Sigmoid colon (tissue), 7 donors: ENCODE data around the gene SCUBE1. TPM values are rescaled to one million over a fixed set of nuclear protein-coding genes. Genes with fewer than 3 reads are reported as not detected.
A peak's percentile ranks its signal among the peaks of the same experiment; 100 is the strongest.

ENCODE experiments used
- DNase-seq: peaks from one replicate; pipeline ENCODE4 v3.0.0-alpha.2; 2019
- H3K27ac ChIP-seq, 4 donors: fragments of 200-600 bp; sonication (generic); one replicate each; pipeline ENCODE4 v1.5.1; 2016 to 2019; ENCODE audit warnings: mild to moderate bottlenecking in 1 of 4
- H3K27me3 ChIP-seq, 3 donors: fragments of 200-600 bp; sonication (generic); one replicate each; pipeline ENCODE4 v1.5.1; 2019; ENCODE audit warnings: mild to moderate bottlenecking in 1 of 3
- H3K36me3 ChIP-seq, 4 donors: fragments of 200-600 bp; sonication (generic); one replicate each; pipeline ENCODE4 v1.5.1; 2016 to 2019
- H3K4me1 ChIP-seq, 4 donors: fragments of 200-600 bp; sonication (generic); one replicate each; pipeline ENCODE4 v1.5.1; 2017 to 2019
- H3K4me3 ChIP-seq, 4 donors: fragments of 200-600 bp; sonication (generic); one replicate each; pipeline ENCODE4 v1.5.1; 2017 to 2019; ENCODE audit warnings: mild to moderate bottlenecking in 2 of 4, moderate library complexity in 1 of 4
- H3K9me3 ChIP-seq, 4 donors: fragments of 200-600 bp in 3 of 4; sonication (generic) in 3 of 4; one replicate each; pipeline versions ENCODE4 v1.5.1 to v1.6.1; 2013 to 2019
- EP300 ChIP-seq, 4 donors: sonication (generic); formaldehyde crosslinking; IDR thresholded peaks; one replicate each; pipeline ENCODE4 v1.6.1; 2017; ENCODE audit warnings: antibody characterized with exemption in 4 of 4
- POLR2A ChIP-seq, 2 donors: fragments of 450-650 bp; IDR thresholded peaks; one replicate each; pipeline ENCODE4 v1.6.1; 2016; ENCODE audit warnings: antibody characterized with exemption in 2 of 2, mild to moderate bottlenecking in 2 of 2, moderate library complexity in 2 of 2
- POLR2AphosphoS5 ChIP-seq, 4 donors: sonication (generic); formaldehyde crosslinking; IDR thresholded peaks; one replicate each; pipeline ENCODE4 v1.6.1; 2017; ENCODE audit warnings: antibody characterized with exemption in 4 of 4
- WGBS, 2 donors: extraction: QIAGEN DNeasy Blood & Tissue Kit; methylation state at CpG; one replicate each; pipeline ENCODE4 v1.1.7; 2013; 5-methylcytosine and 5-hydroxymethylcytosine counted together
- intact Hi-C: fragments of 100-400 bp; cut with DNase I; formaldehyde crosslinking; loops from one replicate; pipeline ENCODE4 v1.15.1; 2023
- polyA plus RNA-seq, 3 donors: library from polyadenylated mRNA; stranded (reverse); fragments of 200-250 nt; gene quantifications; one replicate each; pipeline ENCODE4 v1.2.3, GENCODE V29; 2013
- total RNA-seq, 4 donors: library from RNA; depleted of rRNA; stranded (reverse); fragments of >200 nt; gene quantifications; one replicate each; pipeline ENCODE4 v1.1.0, GENCODE V29; 2016
- TF ChIP-seq, protein P1 (sequence below), 4 experiments: fragments of 450-650 bp in 3 of 4; fragments of 200-600 bp in 1 of 4; IDR thresholded peaks; one replicate each; pipeline ENCODE4 v1.5.1; 2016 to 2019; ENCODE audit warnings: antibody characterized with exemption in 4 of 4, mild to moderate bottlenecking in 3 of 4, moderate library complexity in 2 of 4
- donor health status: healthy with polysubstance abuse.
- donor health status: Bipolar disorder and iron deficiency.
- donor health status: healthy.

The SCUBE1 gene
- total and polyA plus RNA-seq, 7 donors, result 0.23 to 1.1 (median 0.55) TPM

DNA sequence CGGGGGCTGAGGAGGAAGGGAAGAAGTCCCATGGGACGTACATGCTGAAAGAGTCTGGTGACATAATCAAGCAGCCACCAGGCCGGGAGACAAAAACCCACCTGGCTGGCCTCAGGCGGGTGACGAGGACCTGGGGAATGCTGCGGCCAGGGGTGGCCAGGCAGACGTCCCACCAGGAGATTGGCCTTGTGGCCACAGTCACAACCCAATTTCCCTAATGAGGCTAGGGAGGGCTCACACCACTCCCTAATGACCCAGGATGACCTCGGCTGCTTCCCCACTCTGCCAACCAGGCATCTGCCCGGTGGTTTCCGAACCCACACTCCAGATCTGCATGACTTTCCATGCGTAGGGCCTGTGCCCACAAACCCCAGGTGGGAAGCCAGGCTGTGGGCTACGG is 66.9 kb downstream of the SCUBE1 start:
- TF ChIP-seq POLR2AphosphoS5 (IDR thresholded peaks at IDR 0.05), result no peak
- TF ChIP-seq POLR2A (IDR thresholded peaks at IDR 0.05), result no peak
- TF ChIP-seq, protein P1, sequence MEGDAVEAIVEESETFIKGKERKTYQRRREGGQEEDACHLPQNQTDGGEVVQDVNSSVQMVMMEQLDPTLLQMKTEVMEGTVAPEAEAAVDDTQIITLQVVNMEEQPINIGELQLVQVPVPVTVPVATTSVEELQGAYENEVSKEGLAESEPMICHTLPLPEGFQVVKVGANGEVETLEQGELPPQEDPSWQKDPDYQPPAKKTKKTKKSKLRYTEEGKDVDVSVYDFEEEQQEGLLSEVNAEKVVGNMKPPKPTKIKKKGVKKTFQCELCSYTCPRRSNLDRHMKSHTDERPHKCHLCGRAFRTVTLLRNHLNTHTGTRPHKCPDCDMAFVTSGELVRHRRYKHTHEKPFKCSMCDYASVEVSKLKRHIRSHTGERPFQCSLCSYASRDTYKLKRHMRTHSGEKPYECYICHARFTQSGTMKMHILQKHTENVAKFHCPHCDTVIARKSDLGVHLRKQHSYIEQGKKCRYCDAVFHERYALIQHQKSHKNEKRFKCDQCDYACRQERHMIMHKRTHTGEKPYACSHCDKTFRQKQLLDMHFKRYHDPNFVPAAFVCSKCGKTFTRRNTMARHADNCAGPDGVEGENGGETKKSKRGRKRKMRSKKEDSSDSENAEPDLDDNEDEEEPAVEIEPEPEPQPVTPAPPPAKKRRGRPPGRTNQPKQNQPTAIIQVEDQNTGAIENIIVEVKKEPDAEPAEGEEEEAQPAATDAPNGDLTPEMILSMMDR (IDR thresholded peaks at IDR 0.05), result no peak
- no peak for TF ChIP-seq EP300 (IDR thresholded peaks at IDR 0.05)
- Histone ChIP-seq H3K36me3 (no peaks in the 10 kb centered on the region), H3K27me3 (peaks cover 0 to 4% (median 4%) of the 10 kb centered on the region in 3 donors), H3K4me3 (no peak overlapping the region), H3K9me3 (no peaks in the 10 kb centered on the region), H3K4me1 (peaks cover 0 to 10% (median 4%) of the 10 kb centered on the region in 4 donors), H3K27ac (no peak overlapping the region)
- DNase-seq, result no peak
- intact Hi-C loops, result no loop called here
- WGBS, 2 donors, result 86 to 90% methylated on average over 12 of the region's 12 CpGs

DNA sequence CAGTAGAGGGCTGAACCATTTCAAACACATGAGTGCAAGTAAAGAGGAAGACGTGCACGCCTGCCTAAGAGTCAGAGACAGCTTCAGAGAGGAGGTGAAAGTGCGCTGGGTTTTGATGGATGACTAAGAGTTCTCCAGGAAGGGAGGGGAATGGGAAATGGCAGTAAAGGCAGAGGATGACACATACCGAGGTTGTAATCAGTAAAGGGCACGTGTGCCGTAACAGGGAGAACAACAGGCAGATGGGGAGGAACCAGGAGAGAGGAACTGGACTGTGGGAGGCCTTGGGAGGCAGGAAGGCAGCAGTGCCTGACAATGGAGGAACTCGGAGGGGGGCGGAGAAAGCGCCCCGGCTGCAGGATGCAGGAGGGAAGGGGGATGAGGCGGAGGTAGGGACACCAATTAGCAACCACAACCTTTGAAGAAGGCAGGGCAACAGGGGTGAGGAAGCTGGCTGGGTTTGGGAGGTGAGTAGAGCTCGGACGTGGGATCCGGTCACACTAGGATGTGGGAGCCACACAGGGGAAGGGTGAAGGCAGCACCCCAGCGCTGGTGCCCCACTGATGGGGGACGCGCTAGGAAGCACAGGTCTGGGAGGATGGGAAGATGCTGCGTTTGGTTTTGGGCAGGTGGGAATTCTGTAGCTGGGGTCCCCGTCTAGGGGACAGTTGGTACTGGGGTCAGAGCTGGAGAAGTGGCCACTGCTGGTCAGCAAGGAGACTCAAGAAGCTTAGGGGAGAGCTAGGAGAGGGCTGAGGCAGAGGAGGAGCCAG is 67.4 kb downstream of the SCUBE1 start:
- WGBS, 2 donors, result 80 to 82% methylated on average over 19 of the region's 19 CpGs
- H3K9me3 ChIP-seq, result no peaks in the 10 kb centered on the region
- H3K27ac ChIP-seq, result no peak overlapping the region
- no peak for TF ChIP-seq POLR2AphosphoS5 (IDR thresholded peaks at IDR 0.05)
- no peak for TF ChIP-seq POLR2A (IDR thresholded peaks at IDR 0.05)
- no peak for TF ChIP-seq EP300 (IDR thresholded peaks at IDR 0.05)
- TF ChIP-seq, protein P1 (IDR thresholded peaks at IDR 0.05), result no peak
- no peak overlapping the region for H3K4me3 ChIP-seq
- intact Hi-C loops, result loop anchor here (2.0 kb wide), 1 partner anchor 109 kb away; no protein-coding TSS in a partner anchor
- H3K4me1 ChIP-seq, result peaks cover 0 to 10% (median 4%) of the 10 kb centered on the region in 4 donors
- H3K36me3 ChIP-seq, result no peaks in the 10 kb centered on the region
- no peak for DNase-seq
- H3K27me3 ChIP-seq, result peaks cover 0 to 4% (median 4%) of the 10 kb centered on the region in 3 donors

DNA sequence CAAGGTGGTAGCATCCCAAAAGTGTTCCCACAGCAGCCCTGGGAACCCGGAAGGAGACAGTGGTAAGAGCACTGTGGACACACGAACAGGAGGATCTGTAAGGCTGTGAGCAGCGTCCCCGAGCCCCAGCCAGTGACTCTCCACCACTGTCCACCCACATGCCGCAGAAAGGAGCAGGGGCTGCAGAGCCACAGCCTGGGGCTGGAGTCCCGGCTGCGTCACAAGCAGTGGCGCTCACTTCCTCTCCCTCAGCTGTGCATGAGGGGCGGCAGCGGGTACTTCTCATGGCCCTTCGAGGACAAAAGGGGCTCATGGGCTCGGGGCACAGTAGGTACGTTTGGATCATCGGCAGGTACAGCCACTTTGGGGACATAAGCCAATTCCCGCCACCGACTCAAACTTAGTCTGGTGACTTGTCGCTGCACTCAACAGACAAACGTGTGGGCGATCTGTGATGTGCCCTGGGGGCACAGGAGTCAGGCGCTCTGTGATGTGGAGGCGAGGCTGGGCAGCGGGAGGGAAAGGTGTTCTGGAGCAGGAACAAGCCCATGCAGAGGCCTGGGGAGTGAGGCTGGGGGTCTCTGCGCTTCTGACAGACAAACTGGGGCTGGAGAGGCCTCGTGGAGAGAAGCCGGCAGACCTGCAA is 68.5 kb downstream of the SCUBE1 start:
- no peaks in the 10 kb centered on the region for H3K36me3 ChIP-seq
- H3K9me3 ChIP-seq, result no peaks in the 10 kb centered on the region
- TF ChIP-seq EP300 (IDR thresholded peaks at IDR 0.05), result no peak
- TF ChIP-seq POLR2A (IDR thresholded peaks at IDR 0.05), result no peak
- TF ChIP-seq, protein P1 (IDR thresholded peaks at IDR 0.05), result no peak
- no peak for TF ChIP-seq POLR2AphosphoS5 (IDR thresholded peaks at IDR 0.05)
- H3K4me3 ChIP-seq, result no peak overlapping the region
- H3K27me3 ChIP-seq, result peaks cover 0 to 4% (median 4%) of the 10 kb centered on the region in 3 donors
- peaks cover 0 to 10% (median 4%) of the 10 kb centered on the region in 4 donors for H3K4me1 ChIP-seq
- no peak for DNase-seq
- intact Hi-C loops, result loop anchor here (1.0 to 2.0 kb wide), 2 partner anchors 72 to 110 kb away; no protein-coding TSS in a partner anchor
- no peak overlapping the region for H3K27ac ChIP-seq
- 86 to 90% methylated on average over 25 of the region's 25 CpGs for WGBS, 2 donors

DNA sequence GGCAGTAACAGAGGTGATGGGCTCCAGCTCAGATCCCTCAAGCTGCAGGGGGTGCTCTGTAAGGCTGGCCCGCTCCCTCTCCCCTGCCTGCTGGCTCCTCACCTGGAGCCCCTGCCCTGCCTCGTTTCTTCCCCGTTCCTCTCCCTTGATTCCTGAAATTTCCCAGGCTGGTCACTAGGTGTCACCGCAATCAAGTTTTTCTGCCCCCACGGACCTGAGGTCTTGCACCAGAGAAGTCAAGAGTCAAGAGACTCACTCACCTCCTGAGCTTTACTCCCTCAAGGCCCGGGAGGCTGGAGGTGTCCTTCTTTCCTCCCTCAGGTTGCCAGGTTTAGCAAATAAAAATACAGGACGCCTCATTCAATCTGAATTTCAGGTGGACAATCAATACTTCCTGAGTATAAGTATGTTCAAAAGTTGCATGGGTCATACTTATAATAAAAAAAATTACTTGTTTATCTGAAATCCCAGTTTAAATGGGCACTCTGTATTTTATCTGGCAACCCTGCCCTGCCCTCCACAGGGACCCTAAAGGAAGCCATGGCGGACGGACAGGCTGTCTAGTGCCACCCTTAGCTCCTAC is 69.2 kb downstream of the SCUBE1 start:
- peaks cover 0 to 9% (median 8%) of the 10 kb centered on the region in 3 donors for H3K27me3 ChIP-seq
- WGBS, 2 donors, result 20 to 30% methylated on average over 9 of the region's 9 CpGs
- no peak overlapping the region for H3K27ac ChIP-seq
- TF ChIP-seq POLR2AphosphoS5 (IDR thresholded peaks at IDR 0.05), result no peak
- TF ChIP-seq, protein P1 (IDR thresholded peaks at IDR 0.05), result peak; percentile 38 to 67 (median 63)
- no peak for TF ChIP-seq EP300 (IDR thresholded peaks at IDR 0.05)
- no peaks in the 10 kb centered on the region for H3K9me3 ChIP-seq
- intact Hi-C loops, result loop anchor here (1.0 to 2.0 kb wide), 2 partner anchors 72 to 111 kb away; no protein-coding TSS in a partner anchor
- no peak overlapping the region for H3K4me3 ChIP-seq
- DNase-seq, result no peak
- peaks cover 0 to 10% (median 4%) of the 10 kb centered on the region in 4 donors for H3K4me1 ChIP-seq
- H3K36me3 ChIP-seq, result no peaks in the 10 kb centered on the region
